ENCODE data around the gene TFR2. TPM values are rescaled to one million over a fixed set of nuclear protein-coding genes. Genes with fewer than 3 reads are reported as not detected.
A peak's percentile ranks its signal among the peaks of the same experiment; 100 is the strongest.

Gene TFR2
- total and polyA plus RNA-seq, 2 experiments from 2014 or later = 3.7 to 4.2 TPM

DNA sequence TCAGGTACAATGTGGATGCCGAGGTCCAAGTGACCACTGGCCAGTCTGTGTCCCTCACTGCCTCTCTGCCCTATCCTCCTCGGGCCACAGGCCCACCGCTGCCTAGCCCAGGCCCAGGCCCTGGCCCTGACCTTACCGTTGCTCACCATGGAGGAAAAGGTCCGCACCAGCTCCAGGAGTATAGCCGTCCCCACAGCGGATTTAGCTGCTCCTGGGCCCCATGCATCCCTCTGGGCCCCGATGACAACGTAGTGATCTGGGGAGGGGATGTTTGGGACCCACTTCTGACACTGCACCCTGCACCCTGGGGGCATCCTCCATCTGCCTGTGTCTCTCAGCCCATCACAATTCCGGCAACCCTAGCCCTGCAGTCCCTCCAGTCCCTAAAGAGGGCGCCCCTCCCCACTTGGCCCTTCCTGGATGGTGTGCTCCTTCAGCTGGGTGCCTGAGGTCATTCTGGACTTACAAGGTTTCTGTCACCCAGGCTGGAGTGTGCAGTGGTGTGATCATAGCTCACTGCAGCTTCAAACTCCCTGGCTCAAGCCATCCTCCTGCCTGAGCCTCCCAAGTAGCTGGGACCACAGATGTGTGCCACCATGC lies 12.1 kb downstream of the TFR2 start:
- Histone ChIP-seq H3K4me2 (no peak overlapping the region), H3K9me2 (ENCODE audit: insufficient read depth) (no peaks in the 10 kb centered on the region), H3K79me2 (replicated peaks; ENCODE audit: insufficient read depth) (no peaks in the 10 kb centered on the region), H3K27me3 (ENCODE audit: insufficient read depth) (peaks cover 21% of the 10 kb centered on the region), H3K4me3 (no peak overlapping the region), H2AFZ (no peak overlapping the region), H3F3A (replicated peaks; ENCODE audit: low read depth) (peaks cover 2% of the 10 kb centered on the region; the same call in 1 of the 2 replicates), H3K27ac (ENCODE audit: low read depth) (no peak overlapping the region), H3K4me1 (ENCODE audit: insufficient read depth) (peaks cover 12% of the 10 kb centered on the region), H3K36me3 (ENCODE audit: insufficient read depth) (no peaks in the 10 kb centered on the region), H4K20me1 (replicated peaks; ENCODE audit: insufficient read depth) (no peaks in the 10 kb centered on the region)
- ATAC-seq (peak; percentile 55), DNase-seq (ENCODE audit: low spot score) (peak; percentile 90)
- Mint-ChIP-seq H3K27me3 (ENCODE audit: insufficient read depth, low read depth, poor library complexity) (peaks cover 35% of the 10 kb centered on the region), H3K27ac (no peak overlapping the region), H3K9me3 (no peaks in the 10 kb centered on the region; the same call in 2 of the 3 replicates), H3K4me3 (peak overlapping the region; percentile 21; the same call in 1 of the 3 replicates), H3K4me1 (peaks cover 8% of the 10 kb centered on the region; the same call in 2 of the 3 replicates), H3K36me3 (ENCODE audit: low read depth) (no peaks in the 10 kb centered on the region; the same call in 2 of the 3 replicates)
- TF ChIP-seq ZNF114 (CRISPR knock-in tag; IDR thresholded peaks at IDR 0.05) = no peak
- TF ChIP-seq, protein P1, sequence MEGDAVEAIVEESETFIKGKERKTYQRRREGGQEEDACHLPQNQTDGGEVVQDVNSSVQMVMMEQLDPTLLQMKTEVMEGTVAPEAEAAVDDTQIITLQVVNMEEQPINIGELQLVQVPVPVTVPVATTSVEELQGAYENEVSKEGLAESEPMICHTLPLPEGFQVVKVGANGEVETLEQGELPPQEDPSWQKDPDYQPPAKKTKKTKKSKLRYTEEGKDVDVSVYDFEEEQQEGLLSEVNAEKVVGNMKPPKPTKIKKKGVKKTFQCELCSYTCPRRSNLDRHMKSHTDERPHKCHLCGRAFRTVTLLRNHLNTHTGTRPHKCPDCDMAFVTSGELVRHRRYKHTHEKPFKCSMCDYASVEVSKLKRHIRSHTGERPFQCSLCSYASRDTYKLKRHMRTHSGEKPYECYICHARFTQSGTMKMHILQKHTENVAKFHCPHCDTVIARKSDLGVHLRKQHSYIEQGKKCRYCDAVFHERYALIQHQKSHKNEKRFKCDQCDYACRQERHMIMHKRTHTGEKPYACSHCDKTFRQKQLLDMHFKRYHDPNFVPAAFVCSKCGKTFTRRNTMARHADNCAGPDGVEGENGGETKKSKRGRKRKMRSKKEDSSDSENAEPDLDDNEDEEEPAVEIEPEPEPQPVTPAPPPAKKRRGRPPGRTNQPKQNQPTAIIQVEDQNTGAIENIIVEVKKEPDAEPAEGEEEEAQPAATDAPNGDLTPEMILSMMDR (conservative IDR thresholded peaks at IDR 0.05; ENCODE audit: low read depth in 2 of 2) = peak; percentile 66 to 91

DNA sequence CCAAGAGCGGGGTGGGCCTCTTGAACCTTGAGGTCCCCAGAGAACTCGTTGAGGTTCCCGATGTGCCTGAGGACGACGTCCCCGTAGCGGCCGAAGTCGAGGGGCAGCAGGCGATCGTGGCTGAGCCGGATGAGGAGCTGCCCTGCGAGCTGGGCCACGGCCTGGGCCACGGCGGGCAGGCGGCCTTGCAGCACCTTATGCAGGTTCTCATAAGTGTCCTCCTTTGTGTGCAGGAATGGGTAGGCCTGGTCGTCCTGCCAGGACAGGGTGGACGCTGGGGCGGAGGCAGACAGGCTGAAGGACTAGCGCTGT lies 14.2 kb downstream of the TFR2 start:
- peaks cover 15% of the 10 kb centered on the region for H3K4me1 ChIP-seq (ENCODE audit: insufficient read depth)
- Mint-ChIP-seq H3K9me3 (no peaks in the 10 kb centered on the region; the same call in 2 of the 3 replicates), H3K4me1 (peaks cover 6% of the 10 kb centered on the region; the same call in 2 of the 3 replicates), H3K27ac (no peak overlapping the region), H3K4me3 (peak overlapping the region; percentile 69), H3K27me3 (ENCODE audit: insufficient read depth, low read depth, poor library complexity) (peaks cover 24% of the 10 kb centered on the region), H3K36me3 (ENCODE audit: low read depth) (no peaks in the 10 kb centered on the region; the same call in 2 of the 3 replicates)
- ATAC-seq = no peak; the same call in 2 of the 3 replicates
- H3K27me3 ChIP-seq (ENCODE audit: insufficient read depth) = peaks cover 6% of the 10 kb centered on the region; the same call in 1 of the 2 replicates
- no peak for DNase-seq (ENCODE audit: low spot score)
- H2AFZ ChIP-seq = 0 out of 2 replicates have a peak overlapping the region, but pooled peaks have one; percentile 83
- H3K9me2 ChIP-seq (ENCODE audit: insufficient read depth) = no peaks in the 10 kb centered on the region
- H4K20me1 ChIP-seq (replicated peaks; ENCODE audit: insufficient read depth) = no peaks in the 10 kb centered on the region
- H3K36me3 ChIP-seq (ENCODE audit: insufficient read depth) = no peaks in the 10 kb centered on the region
- H3K27ac ChIP-seq (ENCODE audit: low read depth) = no peak overlapping the region
- H3K4me2 ChIP-seq = peak overlapping the region; percentile 96
- H3F3A ChIP-seq (replicated peaks; ENCODE audit: low read depth) = 0 out of 2 replicates have a peak, but pooled peaks cover 2% of the 10 kb centered on the region
- peak overlapping the region; percentile 74 for H3K4me3 ChIP-seq
- H3K79me2 ChIP-seq (replicated peaks; ENCODE audit: insufficient read depth) = no peaks in the 10 kb centered on the region
- TF ChIP-seq, protein P1 (conservative IDR thresholded peaks at IDR 0.05; ENCODE audit: low read depth in 2 of 2) = no peak
- TF ChIP-seq POLR2AphosphoS5 (IDR thresholded peaks at IDR 0.05; ENCODE audit: low read depth) (no peak), STAT1 (IDR thresholded peaks at IDR 0.05; ENCODE audit: unreplicated experiment) (no peak), ZNF331 (CRISPR knock-in tag; IDR thresholded peaks at IDR 0.05; ENCODE audit: low read depth) (no peak), ZNF114 (CRISPR knock-in tag; IDR thresholded peaks at IDR 0.05) (no peak), EZH2 (IDR thresholded peaks at IDR 0.05; ENCODE audit: low read depth, unreplicated experiment) (no peak), JUNB (IDR thresholded peaks at IDR 0.05; ENCODE audit: unreplicated experiment) (no peak), NANOG (IDR thresholded peaks at IDR 0.05; ENCODE audit: borderline replicate concordance) (no peak), CREB1 (CRISPR knock-in tag; IDR thresholded peaks at IDR 0.05; ENCODE audit: low read depth) (no peak)
- TF ChIP-seq, protein P2, sequence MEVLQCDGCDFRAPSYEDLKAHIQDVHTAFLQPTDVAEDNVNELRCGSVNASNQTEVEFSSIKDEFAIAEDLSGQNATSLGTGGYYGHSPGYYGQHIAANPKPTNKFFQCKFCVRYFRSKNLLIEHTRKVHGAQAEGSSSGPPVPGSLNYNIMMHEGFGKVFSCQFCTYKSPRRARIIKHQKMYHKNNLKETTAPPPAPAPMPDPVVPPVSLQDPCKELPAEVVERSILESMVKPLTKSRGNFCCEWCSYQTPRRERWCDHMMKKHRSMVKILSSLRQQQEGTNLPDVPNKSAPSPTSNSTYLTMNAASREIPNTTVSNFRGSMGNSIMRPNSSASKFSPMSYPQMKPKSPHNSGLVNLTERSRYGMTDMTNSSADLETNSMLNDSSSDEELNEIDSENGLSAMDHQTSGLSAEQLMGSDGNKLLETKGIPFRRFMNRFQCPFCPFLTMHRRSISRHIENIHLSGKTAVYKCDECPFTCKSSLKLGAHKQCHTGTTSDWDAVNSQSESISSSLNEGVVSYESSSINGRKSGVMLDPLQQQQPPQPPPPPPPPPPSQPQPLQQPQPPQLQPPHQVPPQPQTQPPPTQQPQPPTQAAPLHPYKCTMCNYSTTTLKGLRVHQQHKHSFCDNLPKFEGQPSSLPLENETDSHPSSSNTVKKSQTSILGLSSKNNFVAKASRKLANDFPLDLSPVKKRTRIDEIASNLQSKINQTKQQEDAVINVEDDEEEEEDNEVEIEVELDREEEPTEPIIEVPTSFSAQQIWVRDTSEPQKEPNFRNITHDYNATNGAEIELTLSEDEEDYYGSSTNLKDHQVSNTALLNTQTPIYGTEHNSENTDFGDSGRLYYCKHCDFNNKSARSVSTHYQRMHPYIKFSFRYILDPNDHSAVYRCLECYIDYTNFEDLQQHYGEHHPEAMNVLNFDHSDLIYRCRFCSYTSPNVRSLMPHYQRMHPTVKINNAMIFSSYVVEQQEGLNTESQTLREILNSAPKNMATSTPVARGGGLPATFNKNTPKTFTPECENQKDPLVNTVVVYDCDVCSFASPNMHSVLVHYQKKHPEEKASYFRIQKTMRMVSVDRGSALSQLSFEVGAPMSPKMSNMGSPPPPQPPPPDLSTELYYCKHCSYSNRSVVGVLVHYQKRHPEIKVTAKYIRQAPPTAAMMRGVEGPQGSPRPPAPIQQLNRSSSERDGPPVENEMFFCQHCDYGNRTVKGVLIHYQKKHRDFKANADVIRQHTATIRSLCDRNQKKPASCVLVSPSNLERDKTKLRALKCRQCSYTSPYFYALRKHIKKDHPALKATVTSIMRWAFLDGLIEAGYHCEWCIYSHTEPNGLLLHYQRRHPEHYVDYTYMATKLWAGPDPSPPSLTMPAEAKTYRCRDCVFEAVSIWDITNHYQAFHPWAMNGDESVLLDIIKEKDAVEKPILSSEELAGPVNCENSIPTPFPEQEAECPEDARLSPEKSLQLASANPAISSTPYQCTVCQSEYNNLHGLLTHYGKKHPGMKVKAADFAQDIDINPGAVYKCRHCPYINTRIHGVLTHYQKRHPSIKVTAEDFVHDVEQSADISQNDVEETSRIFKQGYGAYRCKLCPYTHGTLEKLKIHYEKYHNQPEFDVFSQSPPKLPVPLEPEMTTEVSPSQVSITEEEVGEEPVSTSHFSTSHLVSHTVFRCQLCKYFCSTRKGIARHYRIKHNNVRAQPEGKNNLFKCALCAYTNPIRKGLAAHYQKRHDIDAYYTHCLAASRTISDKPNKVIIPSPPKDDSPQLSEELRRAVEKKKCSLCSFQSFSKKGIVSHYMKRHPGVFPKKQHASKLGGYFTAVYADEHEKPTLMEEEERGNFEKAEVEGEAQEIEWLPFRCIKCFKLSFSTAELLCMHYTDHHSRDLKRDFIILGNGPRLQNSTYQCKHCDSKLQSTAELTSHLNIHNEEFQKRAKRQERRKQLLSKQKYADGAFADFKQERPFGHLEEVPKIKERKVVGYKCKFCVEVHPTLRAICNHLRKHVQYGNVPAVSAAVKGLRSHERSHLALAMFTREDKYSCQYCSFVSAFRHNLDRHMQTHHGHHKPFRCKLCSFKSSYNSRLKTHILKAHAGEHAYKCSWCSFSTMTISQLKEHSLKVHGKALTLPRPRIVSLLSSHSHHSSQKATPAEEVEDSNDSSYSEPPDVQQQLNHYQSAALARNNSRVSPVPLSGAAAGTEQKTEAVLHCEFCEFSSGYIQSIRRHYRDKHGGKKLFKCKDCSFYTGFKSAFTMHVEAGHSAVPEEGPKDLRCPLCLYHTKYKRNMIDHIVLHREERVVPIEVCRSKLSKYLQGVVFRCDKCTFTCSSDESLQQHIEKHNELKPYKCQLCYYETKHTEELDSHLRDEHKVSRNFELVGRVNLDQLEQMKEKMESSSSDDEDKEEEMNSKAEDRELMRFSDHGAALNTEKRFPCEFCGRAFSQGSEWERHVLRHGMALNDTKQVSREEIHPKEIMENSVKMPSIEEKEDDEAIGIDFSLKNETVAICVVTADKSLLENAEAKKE (CRISPR knock-in tag; IDR thresholded peaks at IDR 0.05) = no peak

All from GM23338 (cell line).